Measurements from ENCODE around the gene EIF5B. TPM values are rescaled to one million over a fixed set of nuclear protein-coding genes. Genes with fewer than 3 reads are reported as not detected.
"Not testable (repeated sequence)": the region's sequence is repeated elsewhere in the genome, so short reads cannot be mapped to it uniquely, and the experiment has no call there.

The EIF5B gene
- total RNA-seq, 2 donors from 2014 or later = 35.9 to 36.2 TPM

DNA sequence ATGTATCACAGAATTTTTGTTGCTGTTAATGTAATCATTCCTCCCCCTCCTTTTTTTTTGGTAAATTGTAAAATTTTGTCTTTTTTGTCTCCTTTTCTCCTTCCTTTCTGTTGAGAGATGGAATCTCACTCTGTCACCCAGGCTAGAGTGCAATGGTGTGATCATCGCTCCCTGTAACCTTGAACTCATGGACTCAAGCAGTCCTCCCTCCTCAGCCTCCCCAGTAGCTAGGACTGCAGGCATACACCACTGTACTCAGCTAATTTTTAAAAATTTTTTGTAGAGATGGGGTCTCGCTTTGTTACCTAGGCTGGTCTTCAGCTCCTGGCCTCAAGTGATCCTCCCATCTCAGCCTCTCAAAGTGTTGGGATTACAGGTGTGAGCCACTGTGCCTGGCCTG lies 5.3 kb downstream of the EIF5B start:
- Mint-ChIP-seq H3K4me1 (peaks cover 27% of the 10 kb centered on the region), H3K4me3 (no peak overlapping the region)

DNA sequence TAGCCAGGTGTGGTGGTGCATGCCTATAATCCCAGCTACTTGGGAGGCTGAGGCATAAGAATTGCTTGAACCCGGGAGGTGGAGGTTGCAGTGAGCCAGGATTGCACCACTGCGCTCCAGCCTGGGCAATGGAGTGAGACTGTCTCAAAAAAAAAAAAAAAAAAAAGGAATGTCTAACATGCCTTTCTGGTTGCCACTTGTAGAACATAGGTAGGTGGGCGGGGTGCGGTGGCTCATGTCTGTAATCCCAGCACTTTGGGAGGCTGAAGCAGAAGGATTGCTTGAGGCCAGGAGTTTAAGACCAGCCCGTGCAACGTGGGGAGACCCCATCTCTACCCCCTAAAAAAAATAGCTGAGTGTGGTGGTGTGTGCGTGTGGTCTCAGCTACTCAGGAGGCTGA lies 8.3 kb downstream of the EIF5B start:
- ATAC-seq; H3K36me3 Mint-ChIP-seq (ENCODE audit: low read depth); H3K9me3 ChIP-seq (ENCODE audit: control insufficient read depth, low read length, poor library complexity, severe bottlenecking); H3K27me3 Mint-ChIP-seq; DNase-seq; H3K4me3 Mint-ChIP-seq: not testable (repeated sequence)
- peak overlapping the region; percentile 72 for H3K27ac Mint-ChIP-seq
- peaks cover 45% of the 10 kb centered on the region for H3K4me1 Mint-ChIP-seq

More for the DNA sequence above, 5.3 kb downstream of the EIF5B start:
- ATAC-seq (no peak), DNase-seq (no peak)
- no peaks in the 10 kb centered on the region for H3K36me3 Mint-ChIP-seq (ENCODE audit: low read depth)
- peak overlapping the region; percentile 80 for H3K27ac Mint-ChIP-seq
- H3K9me3 ChIP-seq (ENCODE audit: control insufficient read depth, low read length, poor library complexity, severe bottlenecking) = no peaks in the 10 kb centered on the region
- H3K27me3 Mint-ChIP-seq = no peaks in the 10 kb centered on the region

DNA sequence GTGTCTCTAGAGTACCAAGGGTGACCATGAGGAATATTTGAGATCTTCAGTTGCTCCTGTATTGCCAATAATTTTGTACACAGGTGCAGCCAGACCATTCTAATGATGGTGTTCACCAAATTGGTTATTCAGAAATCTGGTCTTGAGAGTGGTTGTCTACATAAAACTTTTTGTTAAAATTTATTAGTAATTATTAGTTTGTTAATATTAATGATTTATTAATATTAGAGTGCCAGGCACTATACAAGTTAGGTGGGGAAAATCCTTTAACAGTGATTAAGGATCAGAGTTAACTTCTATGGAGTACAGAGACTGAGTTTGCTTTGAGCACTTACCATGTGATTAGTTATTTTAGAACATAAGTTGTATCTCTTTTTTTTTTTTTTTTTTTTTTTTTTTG lies 9.0 kb downstream of the EIF5B start:
- peaks cover 2% of the 10 kb centered on the region for H3K36me3 Mint-ChIP-seq (ENCODE audit: low read depth)
- ATAC-seq (no peak), DNase-seq (no peak)
- H3K9me3 ChIP-seq (ENCODE audit: control insufficient read depth, low read length, poor library complexity, severe bottlenecking) = no peaks in the 10 kb centered on the region
- no peaks in the 10 kb centered on the region for H3K27me3 Mint-ChIP-seq
- H3K4me3 Mint-ChIP-seq = no peak overlapping the region
- H3K27ac Mint-ChIP-seq = no peak overlapping the region
- peaks cover 48% of the 10 kb centered on the region for H3K4me1 Mint-ChIP-seq

GRCh38 chr2:99348173-99348572 lies 11.0 kb downstream of the EIF5B start:
- Mint-ChIP-seq H3K36me3 (ENCODE audit: low read depth) (peaks cover 2% of the 10 kb centered on the region), H3K4me1 (peaks cover 47% of the 10 kb centered on the region), H3K27me3 (no peaks in the 10 kb centered on the region), H3K27ac (peak overlapping the region; percentile 83), H3K4me3 (no peak overlapping the region)
- DNase-seq (no peak), ATAC-seq (peak; percentile 66)
- H3K9me3 ChIP-seq (ENCODE audit: control insufficient read depth, low read length, poor library complexity, severe bottlenecking) = no peaks in the 10 kb centered on the region

DNA sequence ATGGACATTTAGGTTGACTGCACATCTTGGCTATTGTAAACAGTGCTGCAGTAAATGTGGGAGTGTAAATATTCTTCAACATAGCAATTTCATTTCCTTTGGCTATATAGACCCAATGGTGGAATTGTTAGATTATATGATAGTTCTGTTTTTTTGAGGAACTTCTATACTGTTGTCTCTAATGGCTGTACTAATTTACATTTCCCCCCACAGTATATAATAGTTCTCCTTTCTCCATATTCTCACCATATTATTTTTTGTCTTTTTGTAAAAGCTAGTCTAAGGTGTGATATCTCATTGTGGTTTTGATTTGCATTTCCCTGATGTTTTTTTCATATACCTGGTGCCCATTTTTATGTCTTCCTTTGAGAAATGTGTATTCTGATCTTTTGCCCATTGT lies 13.0 kb downstream of the EIF5B start:
- Mint-ChIP-seq H3K4me3 (peak overlapping the region; percentile 59), H3K4me1 (peaks cover 52% of the 10 kb centered on the region), H3K36me3 (ENCODE audit: low read depth) (peaks cover 2% of the 10 kb centered on the region), H3K27me3 (no peaks in the 10 kb centered on the region), H3K27ac (peak overlapping the region; percentile 83)
- no peaks in the 10 kb centered on the region for H3K9me3 ChIP-seq (ENCODE audit: control insufficient read depth, low read length, poor library complexity, severe bottlenecking)
- no peak for ATAC-seq
- no peak for DNase-seq

- Mint-ChIP-seq H3K27ac (no peak overlapping the region), H3K4me3 (no peak overlapping the region), H3K4me1 (peaks cover 41% of the 10 kb centered on the region), H3K36me3 (ENCODE audit: low read depth) (peaks cover 2% of the 10 kb centered on the region), H3K27me3 (no peaks in the 10 kb centered on the region)
- no peaks in the 10 kb centered on the region for H3K9me3 ChIP-seq (ENCODE audit: control insufficient read depth, low read length, poor library complexity, severe bottlenecking)
- ATAC-seq (no peak), DNase-seq (no peak)
Measured at GRCh38 chr2:99354070-99354469, 16.9 kb downstream of the EIF5B start.

GRCh38 chr2:99354825-99355224 lies 17.6 kb downstream of the EIF5B start:
- H3K27ac Mint-ChIP-seq; H3K27me3 Mint-ChIP-seq; H3K9me3 ChIP-seq (ENCODE audit: control insufficient read depth, low read length, poor library complexity, severe bottlenecking); H3K36me3 Mint-ChIP-seq (ENCODE audit: low read depth); H3K4me3 Mint-ChIP-seq; ATAC-seq; DNase-seq: not testable (repeated sequence)
- peaks cover 37% of the 10 kb centered on the region for H3K4me1 Mint-ChIP-seq

DNA sequence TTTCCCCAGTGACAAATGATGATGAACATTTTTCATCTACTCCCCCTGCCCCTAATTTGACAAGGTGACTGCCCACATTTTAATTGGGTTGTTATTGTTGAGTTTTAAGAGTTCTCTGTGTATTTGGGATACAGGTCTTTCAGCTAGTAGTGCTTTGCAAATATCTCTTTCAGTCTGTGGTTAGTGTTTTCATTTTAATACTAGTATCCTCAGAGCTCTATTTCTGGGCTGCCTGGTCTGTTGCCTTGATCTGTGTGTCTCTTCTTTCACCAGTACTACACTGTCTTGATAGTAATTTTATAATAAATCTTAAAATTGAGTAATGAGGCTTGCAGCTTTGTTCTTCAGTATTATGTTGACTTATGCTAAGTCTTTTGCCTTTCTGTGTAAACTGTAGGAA lies 19.7 kb downstream of the EIF5B start:
- Mint-ChIP-seq H3K4me1 (peaks cover 29% of the 10 kb centered on the region), H3K27me3 (no peaks in the 10 kb centered on the region), H3K4me3 (no peak overlapping the region), H3K36me3 (ENCODE audit: low read depth) (peaks cover 7% of the 10 kb centered on the region), H3K27ac (no peak overlapping the region)
- H3K9me3 ChIP-seq (ENCODE audit: control insufficient read depth, low read length, poor library complexity, severe bottlenecking) = no peaks in the 10 kb centered on the region
- ATAC-seq (no peak), DNase-seq (no peak)

DNA sequence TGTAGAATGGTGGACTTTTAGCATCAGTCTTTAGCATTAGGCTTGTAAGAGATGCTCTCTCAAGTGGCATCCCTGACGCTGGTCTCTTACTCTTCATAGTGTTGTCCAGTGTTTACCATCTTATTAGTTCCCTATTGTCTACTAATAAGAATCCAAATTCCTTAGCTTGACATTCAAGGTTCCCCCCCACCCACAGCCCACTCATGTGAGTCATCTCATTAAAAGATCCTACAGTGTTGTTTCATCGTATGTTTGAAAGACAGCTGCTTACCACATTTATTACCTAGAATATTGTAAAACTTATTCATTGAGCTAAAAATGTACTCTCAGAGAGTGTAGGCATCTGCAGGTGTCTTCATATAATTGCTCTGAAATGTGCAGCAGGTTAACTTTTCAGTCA lies 28.5 kb downstream of the EIF5B start:
- no peak for ATAC-seq
- Mint-ChIP-seq H3K36me3 (ENCODE audit: low read depth) (peaks cover 18% of the 10 kb centered on the region), H3K27ac (no peak overlapping the region), H3K4me3 (no peak overlapping the region), H3K27me3 (no peaks in the 10 kb centered on the region), H3K4me1 (peaks cover 5% of the 10 kb centered on the region)
- H3K9me3 ChIP-seq (ENCODE audit: control insufficient read depth, low read length, poor library complexity, severe bottlenecking) = no peaks in the 10 kb centered on the region
- no peak for DNase-seq

GRCh38 chr2:99368854-99369253 lies 31.7 kb downstream of the EIF5B start:
- not testable (repeated sequence) for H3K9me3 ChIP-seq (ENCODE audit: control insufficient read depth, low read length, poor library complexity, severe bottlenecking); H3K27me3 Mint-ChIP-seq; DNase-seq; H3K4me3 Mint-ChIP-seq; H3K4me1 Mint-ChIP-seq; ATAC-seq
- Mint-ChIP-seq H3K36me3 (ENCODE audit: low read depth) (peaks cover 12% of the 10 kb centered on the region), H3K27ac (peak overlapping the region; percentile 73)

- Mint-ChIP-seq H3K27ac (no peak overlapping the region), H3K4me1 (no peaks in the 10 kb centered on the region), H3K4me3 (no peak overlapping the region), H3K36me3 (ENCODE audit: low read depth) (peaks cover 14% of the 10 kb centered on the region), H3K27me3 (no peaks in the 10 kb centered on the region)
- DNase-seq (no peak), ATAC-seq (no peak)
- no peaks in the 10 kb centered on the region for H3K9me3 ChIP-seq (ENCODE audit: control insufficient read depth, low read length, poor library complexity, severe bottlenecking)
Measured at GRCh38 chr2:99373144-99373543, 36.0 kb downstream of the EIF5B start.

DNA sequence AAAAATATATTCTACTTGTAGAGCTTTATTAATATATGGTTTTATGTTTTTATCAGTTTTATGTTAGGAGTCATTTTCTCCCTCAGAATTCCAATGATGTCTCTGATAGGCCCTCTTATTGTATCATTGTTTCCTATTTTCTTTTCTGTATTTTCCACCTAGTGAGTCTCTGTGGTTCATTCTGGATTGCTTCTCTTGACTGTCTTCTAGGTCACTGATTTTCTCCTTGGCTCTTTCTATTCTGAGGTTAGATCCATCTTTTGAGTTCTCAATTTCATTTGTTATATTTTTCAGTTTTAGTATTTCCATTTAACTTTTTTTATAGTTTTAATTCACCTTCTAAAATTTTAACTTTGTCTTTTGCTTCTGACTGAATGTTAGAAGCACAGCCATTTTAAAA lies 37.6 kb downstream of the EIF5B start:
- H3K36me3 Mint-ChIP-seq (ENCODE audit: low read depth) = peaks cover 17% of the 10 kb centered on the region
- peaks cover 3% of the 10 kb centered on the region for H3K4me1 Mint-ChIP-seq

GRCh38 chr2:99376254-99376864 lies 39.2 kb downstream of the EIF5B start:
- Mint-ChIP-seq H3K4me1 (peaks cover 3% of the 10 kb centered on the region), H3K27ac (peak overlapping the region; percentile 19), H3K27me3 (no peaks in the 10 kb centered on the region), H3K36me3 (ENCODE audit: low read depth) (peaks cover 18% of the 10 kb centered on the region), H3K4me3 (no peak overlapping the region)
- no peak for ATAC-seq
- no peaks in the 10 kb centered on the region for H3K9me3 ChIP-seq (ENCODE audit: control insufficient read depth, low read length, poor library complexity, severe bottlenecking)
- no peak for DNase-seq

More for the DNA sequence above, 37.6 kb downstream of the EIF5B start:
- no peak for DNase-seq
- ATAC-seq = no peak
- no peak overlapping the region for H3K27ac Mint-ChIP-seq
- no peak overlapping the region for H3K4me3 Mint-ChIP-seq
- no peaks in the 10 kb centered on the region for H3K9me3 ChIP-seq (ENCODE audit: control insufficient read depth, low read length, poor library complexity, severe bottlenecking)
- H3K27me3 Mint-ChIP-seq = no peaks in the 10 kb centered on the region

DNA sequence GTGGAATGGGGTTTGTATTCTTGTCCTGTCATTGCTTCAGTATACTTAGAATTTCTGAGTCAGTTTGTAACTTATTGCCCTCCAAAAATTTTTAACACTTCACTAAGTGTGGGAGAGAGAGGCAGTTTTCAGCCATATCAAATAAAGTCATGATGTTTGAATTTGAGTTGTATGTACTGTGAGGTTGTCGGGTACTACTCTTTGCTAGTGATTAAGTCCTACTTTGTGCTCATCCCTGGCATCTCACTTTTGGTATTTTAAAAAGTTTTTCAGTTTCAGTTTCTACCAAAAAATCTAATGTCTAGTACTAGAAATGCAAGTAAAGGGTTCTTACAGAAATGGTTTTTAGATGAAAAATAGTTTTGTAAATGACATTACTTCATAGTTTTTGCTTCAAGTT lies 40.7 kb downstream of the EIF5B start:
- H3K36me3 Mint-ChIP-seq (ENCODE audit: low read depth) = peaks cover 14% of the 10 kb centered on the region
- DNase-seq (no peak), ATAC-seq (no peak)
- no peaks in the 10 kb centered on the region for H3K9me3 ChIP-seq (ENCODE audit: control insufficient read depth, low read length, poor library complexity, severe bottlenecking)
- H3K4me1 Mint-ChIP-seq = peaks cover 3% of the 10 kb centered on the region
- H3K4me3 Mint-ChIP-seq = no peak overlapping the region
- no peaks in the 10 kb centered on the region for H3K27me3 Mint-ChIP-seq
- H3K27ac Mint-ChIP-seq = peak overlapping the region; percentile 77
